Duodenal mucosa (tissue), 2 donors: Measurements from ENCODE around the gene TBC1D9.
A peak's percentile ranks its signal among the peaks of the same experiment; 100 is the strongest.
"Not testable (repeated sequence)": the region's sequence is repeated elsewhere in the genome, so short reads cannot be mapped to it uniquely, and the experiment has no call there.

Experiments
- H3K27ac ChIP-seq: one replicate; pipeline ENCODE4 v1.7.0; 2013; ENCODE audit warnings: low read depth, low read length
- H3K27me3 ChIP-seq, 2 donors: one replicate each; pipeline ENCODE4 v1.7.0; 2013; ENCODE audit warnings: low read length in 2 of 2, control low read depth in 1 of 2; ENCODE audit not compliant: insufficient read depth in 2 of 2, control insufficient read depth in 1 of 2
- H3K36me3 ChIP-seq, 2 donors: one replicate each; pipeline ENCODE4 v1.7.0; 2013; ENCODE audit warnings: low read length in 2 of 2, control low read depth in 1 of 2; ENCODE audit not compliant: insufficient read depth in 2 of 2, control insufficient read depth in 1 of 2
- H3K4me1 ChIP-seq, 2 donors: one replicate each; pipeline ENCODE4 v1.7.0; 2013; ENCODE audit warnings: low read length in 2 of 2, control low read depth in 1 of 2; ENCODE audit not compliant: insufficient read depth in 2 of 2, control insufficient read depth in 1 of 2
- H3K4me3 ChIP-seq, 2 donors: one replicate each; pipeline ENCODE4 v1.7.0; 2013; ENCODE audit warnings: low read length in 2 of 2, low read depth in 1 of 2
- H3K9ac ChIP-seq, 2 donors: one replicate each; pipeline ENCODE4 v1.7.0; 2013; ENCODE audit warnings: low read length in 2 of 2, low read depth in 1 of 2
- H3K9me3 ChIP-seq, 2 donors: one replicate each; pipeline ENCODE4 v1.7.0; 2013; ENCODE audit warnings: low read length in 2 of 2, control low read depth in 1 of 2; ENCODE audit not compliant: control insufficient read depth in 1 of 2

The TBC1D9 gene

GRCh38 chr4:140755774-140756318, 339 bp downstream of the TBC1D9 start:
- Histone ChIP-seq H3K9ac (peak overlapping the region; percentile 64 to 90), H3K27me3 (no peaks in the 10 kb centered on the region), H3K27ac (peak overlapping the region; percentile 98), H3K4me3 (peak overlapping the region; percentile 72 to 77), H3K36me3 (no peaks in the 10 kb centered on the region), H3K9me3 (no peaks in the 10 kb centered on the region), H3K4me1 (peaks cover 3 to 6% of the 10 kb centered on the region in 2 donors)

GRCh38 chr4:140754918-140755773, 1.0 kb downstream of the TBC1D9 start:
- Histone ChIP-seq H3K4me3 (peak overlapping the region; percentile 72 to 77), H3K27ac (peak overlapping the region; percentile 98), H3K36me3 (no peaks in the 10 kb centered on the region), H3K27me3 (no peaks in the 10 kb centered on the region), H3K9ac (peak overlapping the region; percentile 64 to 67), H3K4me1 (peaks cover 3 to 5% of the 10 kb centered on the region in 2 donors), H3K9me3 (no peaks in the 10 kb centered on the region)

GRCh38 chr4:140753329-140753728, 2.9 kb downstream of the TBC1D9 start:
- Histone ChIP-seq H3K9me3 (no peaks in the 10 kb centered on the region), H3K27me3 (no peaks in the 10 kb centered on the region), H3K36me3 (no peaks in the 10 kb centered on the region), H3K27ac (no peak overlapping the region), H3K4me3 (no peak overlapping the region), H3K4me1 (peaks cover 3 to 5% of the 10 kb centered on the region in 2 donors), H3K9ac (no peak overlapping the region)

- Histone ChIP-seq H3K36me3 (no peaks in the 10 kb centered on the region), H3K9ac (no peak overlapping the region), H3K27me3 (no peaks in the 10 kb centered on the region), H3K9me3 (no peaks in the 10 kb centered on the region), H3K27ac (no peak overlapping the region), H3K4me3 (no peak overlapping the region), H3K4me1 (peaks cover 3 to 5% of the 10 kb centered on the region in 2 donors)
These were observed 3.7 kb downstream of the TBC1D9 start for GRCh38 chr4:140752291-140753068.

- H3K9ac ChIP-seq, result no peak overlapping the region
- H3K27me3 ChIP-seq, result no peaks in the 10 kb centered on the region
- H3K4me1 ChIP-seq, result peaks cover 4 to 5% of the 10 kb centered on the region in 2 donors
- no peak overlapping the region for H3K27ac ChIP-seq
- H3K36me3 ChIP-seq, result no peaks in the 10 kb centered on the region
- no peaks in the 10 kb centered on the region for H3K9me3 ChIP-seq
- no peak overlapping the region for H3K4me3 ChIP-seq
These were observed 5.7 kb downstream of the TBC1D9 start for GRCh38 chr4:140750470-140750869.

- no peak overlapping the region for H3K27ac ChIP-seq
- no peak overlapping the region for H3K4me3 ChIP-seq
- no peaks in the 10 kb centered on the region for H3K9me3 ChIP-seq
- no peaks in the 10 kb centered on the region for H3K27me3 ChIP-seq
- H3K9ac ChIP-seq, result no peak overlapping the region
- H3K36me3 ChIP-seq, result no peaks in the 10 kb centered on the region
- peaks cover 12 to 16% of the 10 kb centered on the region in 2 donors for H3K4me1 ChIP-seq
These were observed 8.0 kb downstream of the TBC1D9 start for GRCh38 chr4:140748171-140748570.

GRCh38 chr4:140746546-140746945, 9.6 kb downstream of the TBC1D9 start:
- not testable (repeated sequence) for H3K36me3 ChIP-seq, H3K27ac ChIP-seq, H3K27me3 ChIP-seq, H3K4me3 ChIP-seq, H3K9me3 ChIP-seq, H3K9ac ChIP-seq
- peaks cover 19 to 23% of the 10 kb centered on the region in 2 donors for H3K4me1 ChIP-seq

- no peaks in the 10 kb centered on the region for H3K27me3 ChIP-seq
- peaks cover 26 to 27% of the 10 kb centered on the region in 2 donors for H3K4me1 ChIP-seq
- H3K9me3 ChIP-seq, result no peaks in the 10 kb centered on the region
- no peak overlapping the region for H3K27ac ChIP-seq
- no peaks in the 10 kb centered on the region for H3K36me3 ChIP-seq
- no peak overlapping the region for H3K9ac ChIP-seq
- H3K4me3 ChIP-seq, result no peak overlapping the region
These were observed 11.8 kb downstream of the TBC1D9 start for GRCh38 chr4:140744421-140744820.

- H3K36me3 ChIP-seq, result no peaks in the 10 kb centered on the region
- H3K9me3 ChIP-seq, result no peaks in the 10 kb centered on the region
- peaks cover 26 to 27% of the 10 kb centered on the region in 2 donors for H3K4me1 ChIP-seq
- H3K4me3 ChIP-seq, result no peak overlapping the region
- peak overlapping the region; percentile 36 for H3K27ac ChIP-seq
- H3K27me3 ChIP-seq, result no peaks in the 10 kb centered on the region
- peak overlapping the region in 1 of 2 donors; percentile 9 for H3K9ac ChIP-seq
These were observed 12.8 kb downstream of the TBC1D9 start for GRCh38 chr4:140743194-140743931.
